GM21528 (cell line): ENCODE data around the gene ITPR1.

Experiments used
- ATAC-seq: cut with Tn5 transposase; IDR thresholded peaks from one replicate; pipeline ENCODE4 v1.9.1; 2021; ENCODE audit warnings: mild to moderate bottlenecking, moderate library complexity; ENCODE audit not compliant: unreplicated experiment, low FRiP score

The ITPR1 gene

DNA sequence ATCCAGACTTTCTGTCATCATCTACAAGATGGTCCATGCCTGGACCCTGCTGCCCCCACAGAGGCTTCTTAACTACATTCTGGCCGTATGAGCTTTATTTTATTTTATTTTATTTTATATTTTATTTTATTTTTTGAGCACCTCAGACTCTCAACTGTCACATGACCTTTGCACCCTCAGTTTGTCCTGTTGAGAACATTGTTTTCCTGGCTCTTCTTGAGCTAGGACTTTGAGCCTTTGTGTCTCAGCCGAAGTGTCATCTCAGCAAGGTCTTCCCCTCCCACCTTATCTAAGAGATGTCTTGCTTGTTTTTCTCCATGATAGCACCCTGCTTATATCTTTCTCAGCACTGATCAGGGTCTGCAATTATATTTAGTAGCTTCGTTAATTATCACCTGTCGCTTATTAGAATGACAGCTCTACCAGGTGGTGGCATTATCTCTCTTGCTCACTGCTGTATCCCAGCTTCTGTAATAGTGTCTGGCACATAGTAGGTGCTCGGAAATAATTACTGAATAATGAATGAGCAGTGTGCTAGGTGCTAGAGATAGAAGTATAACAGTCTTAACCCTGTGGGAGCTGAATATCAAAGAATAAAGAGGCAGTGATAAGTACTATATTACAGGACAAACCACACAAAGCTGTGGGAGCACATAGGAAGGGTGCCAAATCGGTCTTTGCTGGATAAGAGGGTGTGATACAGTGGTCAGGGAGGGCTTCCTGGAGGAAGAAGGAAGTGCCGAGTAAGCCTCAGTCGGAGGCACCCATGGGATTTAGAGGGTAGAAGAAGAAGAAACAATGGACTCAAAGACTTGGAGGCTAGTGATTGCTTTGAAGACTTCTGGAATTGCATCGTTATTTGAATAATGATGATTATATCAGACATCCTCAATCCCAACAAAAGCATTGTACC, 136.2 kb downstream of the ITPR1 start:
- no peak for ATAC-seq

DNA sequence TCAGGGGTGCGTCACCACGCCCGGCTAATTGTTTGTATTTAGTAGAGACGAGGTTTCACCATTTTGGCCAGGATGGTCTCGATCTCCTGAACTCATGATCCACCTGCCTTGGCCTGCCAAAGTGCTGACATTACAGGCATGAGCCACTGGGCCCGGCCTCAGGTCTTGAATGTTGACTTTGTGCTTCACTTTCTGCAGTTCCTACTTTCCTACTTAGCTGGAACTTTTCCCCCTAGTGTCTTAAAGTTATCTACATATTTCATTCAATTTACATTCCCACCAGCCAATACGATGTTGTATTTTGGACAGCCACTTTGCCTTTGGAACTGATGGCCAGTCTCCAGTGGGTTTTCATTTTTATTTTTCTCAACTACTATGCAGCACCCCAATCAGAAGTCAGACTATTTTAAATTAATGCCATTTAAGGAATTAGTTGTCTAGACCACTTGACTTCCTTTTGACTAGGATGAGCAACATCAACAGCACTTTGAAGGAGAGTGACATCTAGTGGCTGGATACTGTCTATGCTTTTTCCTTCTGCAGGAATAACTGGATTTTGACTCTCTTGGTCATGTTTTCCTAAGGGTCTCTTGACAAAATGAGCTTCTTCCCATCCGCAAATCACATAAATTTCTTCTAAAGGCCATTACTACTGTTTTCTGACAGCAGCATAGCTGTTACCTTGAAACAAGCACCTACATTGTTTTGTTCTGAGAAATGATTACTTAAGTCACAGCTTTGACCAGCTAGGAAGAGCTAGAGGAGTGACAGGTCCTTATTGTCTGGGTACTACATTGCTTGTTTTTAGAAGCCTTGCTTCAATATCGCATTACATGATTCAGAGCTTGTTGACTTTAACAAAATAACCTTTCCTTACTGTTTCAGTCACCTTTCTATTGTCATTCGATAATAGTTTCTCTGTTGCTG, 140.2 kb downstream of the ITPR1 start:
- ATAC-seq: peak; percentile 63

DNA sequence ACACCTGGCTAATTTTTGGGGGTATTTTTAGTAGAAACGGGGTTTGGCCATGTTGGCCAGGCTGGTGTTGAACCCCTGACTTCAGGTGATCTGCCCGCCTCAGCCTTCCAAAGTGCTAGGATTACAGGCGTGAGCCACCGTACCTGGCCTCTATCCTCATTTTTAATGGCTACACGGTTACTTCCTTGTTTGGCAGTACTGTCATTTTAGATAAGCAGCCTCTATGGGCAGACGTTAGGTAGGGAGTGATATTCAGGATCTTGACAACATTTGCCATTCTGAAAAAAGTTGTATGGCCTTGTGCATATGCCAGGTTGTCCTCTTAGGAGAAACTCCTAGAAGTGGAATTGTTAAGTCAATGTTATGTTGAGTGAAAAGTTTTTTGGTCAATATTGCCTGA, 141.7 kb downstream of the ITPR1 start:
- no peak for ATAC-seq

DNA sequence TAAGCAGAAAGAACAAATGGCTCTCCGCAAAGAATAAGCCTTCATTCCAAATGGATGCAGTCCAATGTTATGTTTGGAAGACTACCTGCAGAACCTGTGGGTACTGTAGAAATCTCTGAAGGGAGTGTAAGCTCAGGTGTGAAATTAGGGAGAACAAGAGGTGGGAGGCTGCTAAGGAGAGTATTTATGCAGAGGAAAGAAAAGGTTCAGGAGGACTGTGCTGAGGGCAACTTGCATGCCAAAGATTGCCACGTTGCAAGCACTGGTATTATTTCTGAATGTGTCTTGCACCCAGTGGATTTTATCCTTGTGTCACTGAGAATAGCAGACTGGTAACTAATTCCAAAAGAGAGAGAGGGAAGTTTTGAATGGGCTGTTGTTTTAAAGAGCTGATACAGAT, 144.1 kb downstream of the ITPR1 start:
- ATAC-seq: no peak

DNA sequence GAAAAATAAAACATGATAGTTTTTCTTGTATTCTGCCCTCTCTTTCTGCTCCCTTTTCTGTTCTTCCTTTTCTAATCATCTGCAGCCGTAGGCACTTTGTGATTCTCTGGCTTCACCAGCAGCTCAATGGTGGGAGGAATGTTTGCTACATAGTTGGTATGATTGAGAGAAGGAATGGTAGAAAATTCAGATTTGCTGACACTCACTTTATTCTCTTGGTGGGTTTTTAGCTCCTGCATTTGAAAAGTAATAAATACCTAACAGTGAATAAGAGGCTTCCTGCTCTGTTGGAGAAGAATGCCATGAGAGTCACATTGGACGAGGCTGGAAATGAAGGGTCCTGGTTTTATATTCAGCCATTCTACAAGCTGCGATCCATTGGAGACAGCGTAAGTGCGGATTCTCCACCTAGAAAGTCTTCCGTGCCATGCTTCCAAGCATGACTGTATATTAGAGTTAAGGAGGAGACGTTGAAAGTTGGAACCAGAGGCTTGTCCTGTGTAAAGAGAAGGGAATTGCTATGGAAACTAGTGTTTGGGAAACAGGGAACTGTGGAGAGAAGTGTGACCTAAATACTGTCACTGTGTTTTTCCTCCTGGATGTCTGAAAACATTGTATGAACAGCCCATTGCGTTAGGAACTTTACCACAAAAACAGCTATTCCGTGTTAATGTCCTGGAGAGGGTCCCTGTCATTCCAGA, 148.9 kb downstream of the ITPR1 start:
- no peak for ATAC-seq

DNA sequence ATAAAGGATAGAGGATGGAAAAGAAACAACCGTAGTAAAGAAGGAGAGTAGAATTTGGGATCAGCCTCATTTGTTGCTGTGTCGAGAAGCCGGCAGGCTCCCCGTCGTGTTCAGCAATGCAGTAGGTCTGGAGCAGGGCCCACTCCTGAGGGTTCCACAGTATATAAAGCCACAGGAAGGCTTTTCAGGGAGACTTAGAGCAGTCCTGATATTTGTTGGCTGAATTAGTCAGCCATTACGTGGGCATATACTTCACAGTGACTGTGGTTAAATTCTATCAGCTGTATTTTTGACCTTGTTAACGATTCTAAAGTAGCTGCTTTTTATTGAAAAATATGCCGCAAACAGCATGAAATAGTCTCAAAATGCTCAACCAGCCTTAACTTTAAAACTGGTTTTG, 149.5 kb downstream of the ITPR1 start:
- ATAC-seq: no peak

DNA sequence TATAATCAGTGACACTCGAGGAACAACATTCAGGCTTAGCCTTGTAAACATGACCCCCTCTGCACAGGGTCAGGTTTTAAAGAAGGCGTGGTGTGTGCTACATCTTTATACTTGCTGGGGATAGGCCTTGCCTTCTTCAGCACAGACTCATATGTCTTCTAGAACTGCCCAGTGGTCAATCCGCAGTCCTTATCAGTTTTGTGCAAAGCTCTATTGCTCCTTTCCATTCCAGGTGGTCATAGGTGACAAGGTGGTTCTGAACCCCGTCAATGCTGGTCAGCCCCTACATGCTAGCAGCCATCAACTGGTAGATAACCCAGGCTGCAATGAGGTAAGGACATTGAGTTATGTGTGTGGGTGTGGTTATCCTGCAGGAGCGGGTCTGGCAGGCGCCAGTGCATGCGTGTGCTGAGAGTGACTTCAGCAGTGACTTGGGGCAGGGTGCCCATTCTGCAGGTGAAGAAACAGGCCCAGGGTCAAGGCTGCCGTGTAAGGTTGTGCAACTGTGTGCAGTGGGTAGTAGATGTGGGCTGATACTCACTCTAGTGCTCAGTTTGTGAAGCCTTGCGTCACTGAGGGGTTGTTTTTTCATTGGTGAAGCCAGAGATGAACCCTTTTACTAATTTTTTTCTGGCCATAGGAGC, 150.9 kb downstream of the ITPR1 start:
- ATAC-seq: no peak

DNA sequence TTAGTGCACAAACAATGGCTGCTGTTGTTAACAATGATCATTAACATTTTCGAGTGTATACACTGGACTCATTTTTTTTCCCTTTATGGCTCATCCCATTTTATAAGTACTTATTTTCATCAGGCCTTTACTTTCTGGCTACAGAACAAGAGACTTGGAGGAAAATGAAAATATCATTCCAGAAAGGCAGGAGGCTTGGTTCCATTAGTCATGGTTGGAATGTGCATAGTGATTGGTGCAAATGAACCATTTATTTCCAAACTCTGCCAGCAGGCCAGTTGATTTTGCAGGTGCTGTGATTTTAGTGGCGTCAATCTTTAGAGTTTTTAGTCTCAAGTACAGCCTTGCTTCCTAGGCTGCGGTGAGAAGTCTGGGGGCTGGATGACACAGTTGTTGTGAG, 151.8 kb downstream of the ITPR1 start:
- ATAC-seq: no peak

DNA sequence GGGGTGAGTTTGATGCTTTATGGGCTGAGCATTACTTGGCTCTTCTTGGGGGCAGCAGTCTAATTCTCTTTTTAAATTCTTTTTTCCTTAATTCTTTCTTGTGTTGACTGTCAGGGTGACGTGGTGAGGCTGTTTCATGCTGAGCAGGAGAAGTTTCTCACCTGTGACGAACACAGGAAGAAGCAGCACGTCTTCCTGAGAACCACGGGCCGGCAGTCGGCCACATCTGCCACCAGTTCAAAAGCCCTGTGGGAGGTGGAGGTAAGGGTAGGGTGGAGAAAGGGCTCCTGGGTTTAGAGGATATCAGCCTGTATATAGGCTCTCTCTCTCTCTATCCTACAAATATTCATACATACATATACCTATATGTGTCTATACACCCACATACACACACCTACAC, 152.3 kb downstream of the ITPR1 start:
- ATAC-seq: no peak

DNA sequence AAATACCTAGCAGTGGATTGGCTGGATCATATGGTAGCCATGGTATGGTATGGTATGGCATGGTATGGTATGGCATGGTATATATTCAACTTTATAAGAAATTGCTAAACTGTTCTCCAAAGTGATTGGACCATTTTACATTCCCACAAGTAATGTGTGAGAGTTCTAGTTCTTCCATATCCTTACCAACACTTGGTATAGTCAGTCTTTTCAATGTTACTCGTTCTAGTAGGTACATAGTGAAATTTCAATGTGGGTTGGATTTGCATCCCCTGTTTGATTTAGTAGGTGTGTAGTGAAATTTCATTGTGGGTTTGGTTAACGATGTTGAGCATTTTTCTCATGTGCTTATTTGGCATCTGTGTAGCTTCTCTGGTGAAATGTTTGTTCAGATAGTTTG, 154.3 kb downstream of the ITPR1 start:
- ATAC-seq: no peak

DNA sequence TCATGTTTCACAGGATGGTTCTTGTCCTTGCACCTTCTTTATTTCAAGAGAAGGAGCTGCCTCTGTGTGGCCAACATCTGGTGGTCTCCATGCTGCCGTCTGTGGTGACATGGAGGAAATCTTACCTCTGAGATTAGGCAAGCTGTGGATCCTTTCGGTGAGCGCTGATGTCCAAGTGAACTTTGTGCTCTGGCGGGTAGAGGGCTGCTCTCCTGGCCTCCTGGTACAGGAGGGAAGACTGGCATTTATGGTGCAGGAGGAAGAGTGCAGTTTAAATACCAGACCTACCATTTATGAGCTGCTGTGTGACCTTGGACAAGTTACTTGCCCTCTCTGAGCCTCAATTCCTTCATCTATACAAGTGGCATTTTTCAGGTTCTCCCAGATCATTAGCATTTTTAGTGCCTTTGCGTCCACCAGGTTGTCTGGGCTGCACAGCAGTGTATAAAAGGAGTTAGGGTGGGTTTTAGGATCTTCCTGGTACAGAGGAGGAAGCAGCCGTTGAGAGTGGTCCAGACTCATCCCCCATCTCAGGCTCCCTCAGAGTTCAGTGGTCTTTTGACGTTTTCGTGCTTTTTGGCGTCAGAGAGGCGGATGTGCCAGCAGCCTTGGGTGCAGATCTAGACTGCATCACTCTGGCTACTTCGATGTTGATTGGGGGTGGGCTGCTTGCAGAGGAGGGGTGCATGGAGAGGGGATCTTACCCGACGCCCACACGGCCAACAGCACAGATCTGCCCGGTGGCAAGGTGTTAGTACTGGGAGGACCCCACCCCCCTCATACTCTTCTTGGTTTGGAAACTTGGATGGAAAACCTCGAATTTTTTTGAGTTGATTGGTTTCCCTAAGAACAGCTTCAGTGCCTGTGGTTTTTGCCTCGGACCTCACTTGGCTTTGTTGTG, 162.2 kb downstream of the ITPR1 start:
- ATAC-seq: no peak

DNA sequence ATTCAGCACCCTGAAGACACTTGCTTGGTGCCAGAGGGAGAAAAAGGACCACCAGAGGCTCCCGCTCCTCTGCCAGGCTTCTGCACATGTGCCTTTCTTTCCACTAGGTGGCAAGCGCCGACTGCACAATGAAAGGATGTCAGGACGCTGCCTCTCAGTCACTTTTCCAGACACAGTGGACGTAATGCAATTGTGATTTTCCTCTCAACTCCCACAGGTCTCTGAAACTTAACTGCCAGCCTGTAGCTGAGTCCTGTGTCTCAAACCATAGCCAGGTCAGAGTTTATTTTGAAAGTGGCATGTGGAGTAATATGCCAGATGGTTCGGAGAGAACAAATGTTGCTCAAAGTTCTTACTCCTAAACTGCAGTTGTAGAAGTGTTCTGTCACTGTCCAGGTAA, 162.9 kb downstream of the ITPR1 start:
- ATAC-seq: no peak

DNA sequence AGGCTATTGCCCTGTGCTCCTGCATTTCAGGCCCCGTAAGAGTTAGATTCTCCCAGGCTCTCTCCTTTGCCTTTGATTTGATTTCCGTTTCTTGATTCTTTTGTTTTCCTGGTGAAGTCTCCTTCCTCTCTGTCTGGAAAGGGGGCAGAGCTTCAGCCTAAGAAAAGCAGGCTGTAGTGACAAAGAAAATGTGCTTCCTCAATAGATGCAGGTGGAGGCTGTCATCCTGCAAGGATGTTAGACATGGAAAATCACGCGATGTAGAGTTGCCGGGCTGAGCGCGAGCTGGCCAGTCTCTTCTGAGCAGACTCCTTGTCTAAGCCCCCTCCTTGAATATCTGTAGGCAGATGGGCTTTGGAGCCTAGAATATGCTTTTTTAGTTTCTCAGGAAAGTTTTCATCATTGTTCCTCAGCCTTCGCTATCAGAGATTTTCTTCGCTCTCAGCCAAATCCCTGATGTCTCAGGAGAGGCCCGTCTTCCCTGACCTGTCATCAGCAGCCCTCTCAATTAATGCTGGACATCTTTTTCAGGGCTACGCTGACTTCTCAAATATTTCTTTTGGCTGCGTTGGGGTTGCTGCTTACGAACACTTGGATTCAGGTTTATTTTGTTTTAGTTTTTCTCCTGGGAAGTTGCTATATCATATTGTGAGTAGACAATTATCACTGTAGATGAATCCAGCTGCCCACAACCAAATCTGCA, 163.6 kb downstream of the ITPR1 start:
- no peak for ATAC-seq

DNA sequence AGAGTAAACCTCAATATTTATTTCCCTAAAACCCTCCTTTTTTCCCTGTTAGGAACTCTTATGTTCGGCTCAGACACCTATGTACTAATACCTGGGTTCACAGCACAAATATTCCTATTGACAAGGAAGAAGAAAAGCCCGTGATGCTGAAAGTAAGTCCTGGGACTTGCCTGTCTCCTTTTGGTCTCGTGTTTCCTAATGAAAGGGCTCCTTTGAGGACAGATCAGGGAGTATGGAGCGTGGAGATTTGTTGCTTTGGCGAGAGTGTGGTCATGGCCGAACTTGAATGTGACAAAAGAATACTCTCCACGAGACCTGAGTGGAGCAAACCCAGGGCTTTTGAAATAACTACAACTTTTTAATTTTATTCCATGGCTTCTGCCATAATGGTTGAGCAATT, 167.8 kb downstream of the ITPR1 start:
- ATAC-seq: no peak

DNA sequence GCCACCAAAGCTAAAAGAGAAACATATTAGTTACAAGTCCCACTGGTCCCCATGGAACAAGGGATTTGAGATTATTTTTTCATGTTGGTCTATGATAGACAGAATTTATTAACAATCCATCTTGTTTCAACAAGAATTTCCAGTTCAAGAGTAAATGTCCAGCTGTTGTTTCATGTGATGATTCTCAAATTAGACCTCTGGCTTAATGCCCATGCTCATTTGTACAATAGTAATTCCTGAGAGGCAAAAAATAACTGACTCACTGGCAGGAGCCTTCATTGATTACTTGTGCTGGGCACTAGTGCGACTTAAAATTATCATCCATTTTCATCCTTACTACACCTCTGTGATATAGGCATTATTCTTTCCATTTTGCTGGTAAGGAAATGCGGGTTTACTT, 171.3 kb downstream of the ITPR1 start:
- ATAC-seq: no peak

DNA sequence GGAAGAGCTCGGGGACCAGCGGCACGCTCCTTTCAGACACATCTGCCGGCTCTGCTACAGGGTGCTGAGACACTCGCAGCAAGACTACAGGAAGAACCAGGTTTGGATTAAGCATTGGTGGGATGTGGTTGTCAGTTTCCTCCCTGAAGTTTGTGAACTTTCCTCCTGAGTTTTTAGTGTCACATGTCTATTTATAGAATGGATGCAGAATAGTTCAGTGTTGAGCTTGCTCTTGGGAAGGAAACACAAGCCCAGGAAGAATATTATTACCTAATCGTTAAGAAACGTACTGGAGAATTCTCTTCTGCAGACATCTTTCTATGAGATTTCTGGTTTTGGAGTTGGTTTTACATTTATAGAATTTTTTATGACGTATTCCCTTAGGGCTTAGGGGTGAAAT, 172.0 kb downstream of the ITPR1 start:
- no peak for ATAC-seq

DNA sequence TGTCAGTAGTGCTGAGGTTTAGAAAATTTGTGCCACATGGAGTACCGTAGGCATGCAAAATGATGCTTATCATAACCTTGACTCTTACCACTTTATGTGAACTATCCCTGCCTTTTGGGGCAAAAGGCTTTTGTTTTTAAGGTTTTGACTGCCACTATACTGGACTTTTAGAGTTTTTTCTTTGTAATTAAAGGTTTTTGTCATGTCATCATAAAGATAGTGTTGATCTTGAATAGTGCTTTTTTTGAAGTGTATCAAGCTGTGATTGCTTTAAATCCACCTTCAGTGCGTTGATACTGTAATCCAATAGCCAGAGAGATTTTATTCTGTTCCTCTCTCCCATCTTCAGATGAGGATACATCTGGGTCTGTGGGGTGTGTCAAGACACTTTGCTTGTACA, 172.9 kb downstream of the ITPR1 start:
- no peak for ATAC-seq

DNA sequence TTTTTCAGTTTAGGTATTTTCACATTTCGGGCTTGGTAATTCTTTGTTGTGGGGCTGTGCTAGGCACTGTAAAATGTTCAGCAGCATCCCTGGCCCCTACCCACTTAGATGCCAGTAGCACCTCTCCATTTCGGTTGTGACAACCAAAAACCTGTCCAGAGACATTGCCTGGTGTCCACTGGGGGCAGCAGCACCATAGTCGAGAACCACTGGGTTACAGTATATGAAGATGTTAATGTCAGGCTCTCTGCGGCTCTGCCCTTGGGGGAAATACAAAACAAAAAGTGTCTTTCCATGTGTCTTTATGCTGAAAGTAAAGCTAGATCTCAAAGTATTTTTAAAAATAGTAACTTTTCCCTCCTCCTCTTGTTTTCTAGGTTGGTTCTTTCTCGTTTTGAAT, 177.2 kb downstream of the ITPR1 start:
- no peak for ATAC-seq

DNA sequence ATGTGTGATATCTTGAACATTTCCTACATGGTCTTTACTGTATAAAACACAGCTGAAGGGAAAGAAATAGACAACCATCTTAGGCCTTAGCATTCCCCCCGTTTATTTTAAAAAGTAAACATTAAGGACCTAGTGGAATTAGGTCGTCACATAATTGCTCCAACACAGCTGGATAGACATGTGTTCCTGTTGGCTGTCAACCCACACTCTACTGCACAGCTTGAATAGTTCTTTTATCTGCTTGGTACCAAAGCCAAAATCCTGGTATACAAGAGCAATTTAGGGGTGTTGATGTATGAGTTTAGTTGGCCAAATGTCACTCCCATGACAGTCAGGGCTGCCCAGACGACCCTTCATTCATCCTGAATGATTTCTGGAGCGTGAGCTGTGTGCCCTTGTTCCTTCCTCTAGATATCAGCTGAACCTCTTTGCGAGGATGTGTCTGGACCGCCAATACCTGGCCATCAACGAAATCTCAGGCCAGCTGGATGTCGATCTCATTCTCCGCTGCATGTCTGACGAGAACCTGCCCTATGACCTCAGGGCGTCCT, 179.7 kb downstream of the ITPR1 start:
- no peak for ATAC-seq
